Omental fat pad (tissue), 4 donors: ENCODE data around the gene DSN1. TPM values are rescaled to one million over a fixed set of nuclear protein-coding genes. Genes with fewer than 3 reads are reported as not detected.

Experiments
- ATAC-seq: fragments of 150-250 bp; one replicate; pipeline ENCODE4 v1.9.1; 2016; ENCODE audit warnings: mild to moderate bottlenecking, moderate library complexity; ENCODE audit not compliant: low FRiP score
- DNase-seq: peaks from one replicate; pipeline ENCODE4 v3.0.0-alpha.2; 2019; ENCODE audit warnings: low spot score
- CTCF ChIP-seq, 3 donors: fragments of 450-650 bp; IDR thresholded peaks; one replicate each; pipeline ENCODE4 v1.5.1; 2016 to 2017; ENCODE audit warnings: antibody characterized with exemption in 3 of 3, mild to moderate bottlenecking in 3 of 3, moderate library complexity in 2 of 3
- total RNA-seq, 4 donors: library from RNA; depleted of rRNA; stranded (reverse); fragments of >200 nt; gene quantifications; one replicate each; pipeline ENCODE4 v1.1.0, GENCODE V29; 2016

The DSN1 gene
- total RNA-seq, 4 donors from 2014 or later, result 4.5 to 13.9 (median 5.0) TPM

- no peak for TF ChIP-seq CTCF (IDR thresholded peaks at IDR 0.05)
- DNase-seq, result no peak
- no peak for ATAC-seq
Observed at GRCh38 chr20:36758276-36758675, 15.3 kb downstream of the DSN1 start.

- no peak for ATAC-seq
Observed at GRCh38 chr20:36756496-36756895, 17.1 kb downstream of the DSN1 start.

DNA sequence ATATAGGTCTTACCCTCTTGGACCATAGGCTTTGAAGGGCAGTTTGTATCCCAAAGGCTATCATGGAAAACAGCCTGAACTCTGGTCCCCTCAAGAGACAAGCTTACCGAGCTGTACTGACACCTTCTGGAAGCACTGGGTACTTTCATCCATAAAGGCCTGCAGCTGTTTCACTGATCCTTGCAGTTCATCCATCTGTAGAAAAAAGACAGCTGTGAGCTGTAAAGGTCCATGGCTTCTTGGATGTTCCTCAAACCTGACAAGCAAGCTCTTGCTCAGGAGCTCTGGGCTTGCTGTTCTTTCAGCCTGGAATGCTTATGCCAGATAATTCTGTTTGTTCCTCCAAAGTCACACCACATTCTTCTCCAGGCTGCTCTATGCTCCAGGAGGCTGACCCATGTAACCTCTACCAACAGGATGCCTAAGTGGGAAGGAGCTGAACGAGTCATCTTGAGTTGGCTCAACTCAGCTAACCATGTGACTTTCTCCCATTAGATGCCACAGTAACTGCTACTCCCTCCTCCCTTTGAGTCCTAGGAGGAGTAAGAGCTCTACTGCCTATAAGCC is 18.8 kb downstream of the DSN1 start:
- peak; percentile 76 for ATAC-seq
- no peak for DNase-seq
- no peak for TF ChIP-seq CTCF (IDR thresholded peaks at IDR 0.05)

More at GRCh38 chr20:36756496-36756895, 17.1 kb downstream of the DSN1 start:
- DNase-seq, result no peak
- TF ChIP-seq CTCF (IDR thresholded peaks at IDR 0.05), result no peak

GRCh38 chr20:36752582-36752981 is 21.0 kb downstream of the DSN1 start:
- no peak for ATAC-seq
- DNase-seq, result no peak
- no peak for TF ChIP-seq CTCF (IDR thresholded peaks at IDR 0.05)

GRCh38 chr20:36745927-36746659 is 27.5 kb downstream of the DSN1 start, which contains the start of gene NDRG3:
TSS of gene NDRG3 (minus strand) at chr20:36746090. CDS start at chr20:36721735, 24,355 bp downstream.
- DNase-seq (peak; percentile 68), ATAC-seq (peak; percentile 99)
- TF ChIP-seq CTCF (IDR thresholded peaks at IDR 0.05), result no peak

DNA sequence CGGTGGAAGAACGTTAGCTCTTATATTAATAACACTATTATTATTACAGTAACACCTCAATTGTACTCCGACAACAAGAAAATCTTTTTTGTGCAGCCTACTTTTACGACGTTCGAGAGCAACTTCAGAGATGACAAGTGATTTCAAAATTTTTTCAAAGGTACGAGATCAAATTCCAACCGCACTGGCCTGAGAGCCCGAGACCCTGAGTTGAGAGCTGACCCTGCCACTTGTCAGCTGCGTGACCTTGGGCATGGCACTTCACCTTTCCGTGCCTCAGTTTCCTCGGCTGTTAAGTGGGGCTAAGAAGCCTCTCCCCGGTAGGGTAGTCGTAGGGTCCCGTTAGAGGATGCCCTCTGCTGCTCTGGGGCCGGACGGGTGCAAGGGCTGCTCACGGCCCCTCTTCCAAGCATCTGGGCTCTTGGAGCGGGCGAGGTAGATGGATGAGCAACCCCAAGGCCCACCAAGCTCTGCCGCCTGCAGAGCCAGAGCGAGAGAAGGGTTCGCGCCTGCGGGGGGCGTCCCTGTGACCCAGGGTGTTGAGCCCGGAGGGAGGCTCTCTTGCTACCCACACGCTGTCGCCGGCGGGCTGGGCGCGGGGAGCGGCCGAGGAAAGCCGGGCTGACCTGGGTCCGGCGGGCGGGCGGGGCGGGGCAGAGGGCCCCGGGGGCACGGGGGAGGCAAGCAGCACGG is 28.2 kb downstream of the DSN1 start:
- no peak for TF ChIP-seq CTCF (IDR thresholded peaks at IDR 0.05)
- ATAC-seq (peak; percentile 40), DNase-seq (no peak)
